Germinal center (tissue), 1 donor: ENCODE results near the gene EXOSC2.

Experiments
- DNase-seq: peaks from one replicate; pipeline ENCODE4 v3.0.0; 2012; ENCODE audit warnings: mixed read lengths, low spot score

Gene EXOSC2

GRCh38 chr9:130739081-130739480, 45.5 kb downstream of the EXOSC2 start:
- no peak for DNase-seq

GRCh38 chr9:130740218-130741023, 46.8 kb downstream of the EXOSC2 start:
- DNase-seq = no peak

- no peak for DNase-seq
Measured at GRCh38 chr9:130741024-130741305, 47.4 kb downstream of the EXOSC2 start.

- no peak for DNase-seq
Measured at GRCh38 chr9:130741831-130742449, 48.4 kb downstream of the EXOSC2 start.

GRCh38 chr9:130743656-130744055, 50.1 kb downstream of the EXOSC2 start:
- DNase-seq = no peak

- no peak for DNase-seq
Measured at GRCh38 chr9:130745210-130745800, 51.7 kb downstream of the EXOSC2 start.

- DNase-seq = no peak
Measured at GRCh38 chr9:130745829-130746228, 52.2 kb downstream of the EXOSC2 start.

- DNase-seq = no peak
Measured at GRCh38 chr9:130746434-130747212, 53.0 kb downstream of the EXOSC2 start.

GRCh38 chr9:130751631-130752355, 58.2 kb downstream of the EXOSC2 start:
- no peak for DNase-seq
